Fibroblast of lung (primary cell): Measurements from ENCODE around the gene MYOT.

ENCODE experiments used
- EZH2 ChIP-seq: IDR thresholded peaks from 2 replicates; pipeline ENCODE4 v1.5.1; 2012; ENCODE audit warnings: low read length, control low read depth, mild to moderate bottlenecking; ENCODE audit errors: missing control alignments
- TF ChIP-seq, protein P1 (sequence below), 2 donors: IDR thresholded peaks in 1 of 2; conservative IDR thresholded peaks in 1 of 2; 1 replicate in 1 of 2; 2 replicates in 1 of 2; pipeline ENCODE4 v1.5.1; 2011 to 2012; ENCODE audit warnings: low read length in 2 of 2, control low read depth in 1 of 2, inconsistent platforms in 1 of 2, low read depth in 1 of 2, mild to moderate bottlenecking in 1 of 2

GRCh38 chr5:137838976-137839375, 28.7 kb upstream of the MYOT start:
- TF ChIP-seq, protein P1, sequence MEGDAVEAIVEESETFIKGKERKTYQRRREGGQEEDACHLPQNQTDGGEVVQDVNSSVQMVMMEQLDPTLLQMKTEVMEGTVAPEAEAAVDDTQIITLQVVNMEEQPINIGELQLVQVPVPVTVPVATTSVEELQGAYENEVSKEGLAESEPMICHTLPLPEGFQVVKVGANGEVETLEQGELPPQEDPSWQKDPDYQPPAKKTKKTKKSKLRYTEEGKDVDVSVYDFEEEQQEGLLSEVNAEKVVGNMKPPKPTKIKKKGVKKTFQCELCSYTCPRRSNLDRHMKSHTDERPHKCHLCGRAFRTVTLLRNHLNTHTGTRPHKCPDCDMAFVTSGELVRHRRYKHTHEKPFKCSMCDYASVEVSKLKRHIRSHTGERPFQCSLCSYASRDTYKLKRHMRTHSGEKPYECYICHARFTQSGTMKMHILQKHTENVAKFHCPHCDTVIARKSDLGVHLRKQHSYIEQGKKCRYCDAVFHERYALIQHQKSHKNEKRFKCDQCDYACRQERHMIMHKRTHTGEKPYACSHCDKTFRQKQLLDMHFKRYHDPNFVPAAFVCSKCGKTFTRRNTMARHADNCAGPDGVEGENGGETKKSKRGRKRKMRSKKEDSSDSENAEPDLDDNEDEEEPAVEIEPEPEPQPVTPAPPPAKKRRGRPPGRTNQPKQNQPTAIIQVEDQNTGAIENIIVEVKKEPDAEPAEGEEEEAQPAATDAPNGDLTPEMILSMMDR (conservative IDR thresholded peaks at IDR 0.05 in 1 of 2, IDR thresholded peaks at IDR 0.05 in 1 of 2; ENCODE audit: low read depth in 1 of 2, low read length in 2 of 2) = no peak
- no peak for TF ChIP-seq EZH2
